Colonic mucosa (tissue), 4 donors: ENCODE measurements around the gene APLP2. TPM values are rescaled to one million over a fixed set of nuclear protein-coding genes. Genes with fewer than 3 reads are reported as not detected.

Experiments used
- DNase-seq: peaks from one replicate; pipeline ENCODE4 v3.0.0-alpha.2; 2020
- H3K27ac ChIP-seq: fragments of 200-600 bp; one replicate; pipeline ENCODE4 v1.8.0; 2021
- H3K27me3 ChIP-seq: fragments of 200-600 bp; one replicate; pipeline ENCODE4 v1.8.0; 2021
- H3K36me3 ChIP-seq: fragments of 200-600 bp; one replicate; pipeline ENCODE4 v1.8.0; 2021
- H3K4me1 ChIP-seq: fragments of 200-600 bp; one replicate; pipeline ENCODE4 v1.8.0; 2021; ENCODE audit warnings: mild to moderate bottlenecking
- H3K4me3 ChIP-seq: fragments of 200-600 bp; one replicate; pipeline ENCODE4 v1.8.0; 2021
- H3K9ac ChIP-seq, 2 donors: one replicate each; pipeline ENCODE4 v1.7.0; 2013; ENCODE audit warnings: control low read depth in 2 of 2, low read depth in 2 of 2, low read length in 2 of 2
- H3K9me3 ChIP-seq: fragments of 200-600 bp; one replicate; pipeline ENCODE4 v1.8.0; 2021
- intact Hi-C: fragments of 100-400 bp; cut with DNase I; formaldehyde crosslinking; loops from one replicate; pipeline ENCODE4 v1.14.1; 2022
- total RNA-seq, 2 donors: library from RNA; stranded (reverse); fragmentation: NEBNext Ultra II Directional in 1 of 2; extraction: Animal tissue kit (Norgen Biotek cat#: 25700) in 1 of 2; gene quantifications; one replicate each; pipeline ENCODE4 v1.2.1, GENCODE V29; 2021
- TF ChIP-seq, protein P1 (sequence below): fragments of 200-600 bp; IDR thresholded peaks from one replicate; pipeline ENCODE4 v1.8.0; 2022; ENCODE audit warnings: antibody characterized with exemption, mild to moderate bottlenecking
- donor health status: healthy.
- donor health status: DM: no; HTN: no; CAD: no.
- donor health status: DM: no; HTN: no; CAD: no.

Gene APLP2
- total RNA-seq, 2 donors from 2014 or later: 285 to 388 TPM

DNA sequence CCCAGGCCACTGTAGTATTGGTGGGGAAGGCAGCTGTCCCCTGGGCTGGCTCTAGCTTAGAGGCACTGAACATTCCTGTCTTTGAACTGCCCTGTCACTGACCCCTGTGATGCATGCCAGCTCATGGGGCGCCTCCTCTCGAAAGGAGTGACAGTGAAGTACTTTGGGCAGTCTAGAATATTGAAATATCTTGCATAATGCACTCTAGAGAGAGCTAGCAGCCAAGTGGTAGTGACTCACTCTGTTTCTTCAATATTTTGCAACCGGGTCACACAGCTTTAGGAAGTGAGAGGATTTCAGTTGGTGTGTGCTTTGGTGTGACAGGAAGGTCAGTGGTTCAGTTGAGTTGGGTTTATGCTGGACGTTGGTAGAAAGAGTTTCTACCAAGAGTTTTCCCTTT, 54.4 kb downstream of the APLP2 start:
- no peaks in the 10 kb centered on the region for H3K27me3 ChIP-seq
- peaks cover 5% of the 10 kb centered on the region for H3K36me3 ChIP-seq
- no peak for DNase-seq
- H3K9me3 ChIP-seq: no peaks in the 10 kb centered on the region
- no peak overlapping the region for H3K4me3 ChIP-seq
- intact Hi-C loops: no loop called here
- TF ChIP-seq, protein P1, sequence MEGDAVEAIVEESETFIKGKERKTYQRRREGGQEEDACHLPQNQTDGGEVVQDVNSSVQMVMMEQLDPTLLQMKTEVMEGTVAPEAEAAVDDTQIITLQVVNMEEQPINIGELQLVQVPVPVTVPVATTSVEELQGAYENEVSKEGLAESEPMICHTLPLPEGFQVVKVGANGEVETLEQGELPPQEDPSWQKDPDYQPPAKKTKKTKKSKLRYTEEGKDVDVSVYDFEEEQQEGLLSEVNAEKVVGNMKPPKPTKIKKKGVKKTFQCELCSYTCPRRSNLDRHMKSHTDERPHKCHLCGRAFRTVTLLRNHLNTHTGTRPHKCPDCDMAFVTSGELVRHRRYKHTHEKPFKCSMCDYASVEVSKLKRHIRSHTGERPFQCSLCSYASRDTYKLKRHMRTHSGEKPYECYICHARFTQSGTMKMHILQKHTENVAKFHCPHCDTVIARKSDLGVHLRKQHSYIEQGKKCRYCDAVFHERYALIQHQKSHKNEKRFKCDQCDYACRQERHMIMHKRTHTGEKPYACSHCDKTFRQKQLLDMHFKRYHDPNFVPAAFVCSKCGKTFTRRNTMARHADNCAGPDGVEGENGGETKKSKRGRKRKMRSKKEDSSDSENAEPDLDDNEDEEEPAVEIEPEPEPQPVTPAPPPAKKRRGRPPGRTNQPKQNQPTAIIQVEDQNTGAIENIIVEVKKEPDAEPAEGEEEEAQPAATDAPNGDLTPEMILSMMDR: no peak
- no peak overlapping the region for H3K27ac ChIP-seq
- H3K4me1 ChIP-seq: no peaks in the 10 kb centered on the region
- H3K9ac ChIP-seq: no peak overlapping the region

DNA sequence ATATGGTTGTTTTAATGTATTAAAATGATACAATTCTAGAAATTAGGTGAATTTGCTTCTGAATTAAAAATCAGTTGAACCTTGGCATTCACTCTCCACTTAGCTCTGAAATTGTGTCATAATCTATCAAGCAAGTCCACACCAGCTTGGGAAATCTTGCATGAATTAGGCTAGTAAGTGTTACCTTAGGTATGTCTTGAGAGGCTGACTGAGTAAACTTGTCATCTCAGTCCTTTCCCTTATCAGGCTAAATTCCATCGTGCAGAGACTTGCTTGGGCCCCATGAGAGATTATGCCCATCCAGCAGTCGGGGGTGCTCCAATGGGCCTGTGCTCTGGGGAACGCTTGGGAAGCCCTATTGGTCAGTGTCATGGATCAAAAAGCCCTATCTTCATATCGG, 55.9 kb downstream of the APLP2 start:
- Histone ChIP-seq H3K9ac (no peak overlapping the region), H3K36me3 (peaks cover 8% of the 10 kb centered on the region), H3K27ac (no peak overlapping the region), H3K4me3 (no peak overlapping the region), H3K9me3 (no peaks in the 10 kb centered on the region), H3K4me1 (no peaks in the 10 kb centered on the region), H3K27me3 (no peaks in the 10 kb centered on the region)
- TF ChIP-seq, protein P1: no peak
- DNase-seq: no peak
- intact Hi-C loops: no loop called here

DNA sequence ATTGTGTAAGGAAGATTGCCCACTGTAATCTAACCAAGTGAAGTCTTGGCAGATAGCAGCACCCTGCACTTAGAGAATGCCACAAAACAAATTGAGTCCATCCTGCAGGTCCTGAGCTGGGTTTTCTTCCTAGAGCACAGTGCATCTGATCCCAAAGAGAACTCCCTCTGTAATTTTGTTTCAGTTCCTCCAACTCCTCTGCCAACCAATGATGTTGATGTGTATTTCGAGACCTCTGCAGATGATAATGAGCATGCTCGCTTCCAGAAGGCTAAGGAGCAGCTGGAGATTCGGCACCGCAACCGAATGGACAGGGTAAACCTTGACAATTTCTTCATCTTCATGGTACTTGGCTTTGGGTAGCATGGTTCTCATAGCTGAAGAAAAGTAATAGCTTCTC, 56.8 kb downstream of the APLP2 start:
- Histone ChIP-seq H3K9me3 (no peaks in the 10 kb centered on the region), H3K27ac (no peak overlapping the region), H3K27me3 (no peaks in the 10 kb centered on the region), H3K4me3 (no peak overlapping the region), H3K9ac (no peak overlapping the region), H3K4me1 (no peaks in the 10 kb centered on the region), H3K36me3 (peaks cover 11% of the 10 kb centered on the region)
- TF ChIP-seq, protein P1: no peak
- no peak for DNase-seq
- intact Hi-C loops: no loop called here

DNA sequence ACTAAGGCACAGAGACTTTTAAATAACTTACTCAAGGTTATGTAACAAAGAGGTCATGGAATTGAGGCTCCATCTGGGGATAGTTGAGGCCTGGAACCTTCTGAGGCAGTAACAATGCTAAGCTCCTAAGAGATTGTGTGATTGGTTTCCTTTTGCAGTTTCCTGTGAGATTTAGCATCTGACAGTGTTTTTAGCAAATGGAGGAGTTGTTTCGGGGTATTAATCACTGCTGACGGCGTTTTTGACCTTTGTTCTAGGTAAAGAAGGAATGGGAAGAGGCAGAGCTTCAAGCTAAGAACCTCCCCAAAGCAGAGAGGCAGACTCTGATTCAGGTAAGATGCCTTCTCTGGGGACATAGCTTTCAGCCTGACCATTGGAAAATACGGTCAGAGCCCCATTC, 57.8 kb downstream of the APLP2 start:
- DNase-seq: no peak
- H3K27ac ChIP-seq: no peak overlapping the region
- peaks cover 11% of the 10 kb centered on the region for H3K36me3 ChIP-seq
- no peak overlapping the region for H3K4me3 ChIP-seq
- no peaks in the 10 kb centered on the region for H3K9me3 ChIP-seq
- intact Hi-C loops: no loop called here
- no peaks in the 10 kb centered on the region for H3K27me3 ChIP-seq
- no peaks in the 10 kb centered on the region for H3K4me1 ChIP-seq
- no peak overlapping the region for H3K9ac ChIP-seq
- TF ChIP-seq, protein P1: no peak

DNA sequence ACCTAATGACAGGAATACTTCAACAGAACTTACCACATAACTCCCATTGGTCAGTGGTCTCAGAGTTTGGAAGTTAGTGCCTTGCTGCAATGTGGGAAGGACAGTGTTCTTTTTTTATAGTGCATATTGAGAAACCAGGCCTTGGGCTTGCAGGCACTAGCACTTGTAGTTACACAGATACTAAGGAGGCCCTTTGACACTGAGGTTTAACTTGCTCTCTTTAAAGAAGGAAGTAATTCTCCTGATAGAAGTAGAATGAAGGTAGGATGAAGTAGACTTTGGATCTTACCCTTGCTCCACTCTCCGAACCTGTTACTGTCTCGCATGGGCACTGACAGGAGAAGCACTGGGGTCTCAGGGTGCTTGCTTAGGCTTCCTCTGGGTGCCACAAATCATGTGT, 58.9 kb downstream of the APLP2 start:
- DNase-seq: no peak
- Histone ChIP-seq H3K27ac (no peak overlapping the region), H3K9ac (no peak overlapping the region), H3K4me1 (no peaks in the 10 kb centered on the region), H3K9me3 (no peaks in the 10 kb centered on the region), H3K27me3 (no peaks in the 10 kb centered on the region), H3K4me3 (no peak overlapping the region), H3K36me3 (peaks cover 11% of the 10 kb centered on the region)
- TF ChIP-seq, protein P1: no peak
- intact Hi-C loops: no loop called here

DNA sequence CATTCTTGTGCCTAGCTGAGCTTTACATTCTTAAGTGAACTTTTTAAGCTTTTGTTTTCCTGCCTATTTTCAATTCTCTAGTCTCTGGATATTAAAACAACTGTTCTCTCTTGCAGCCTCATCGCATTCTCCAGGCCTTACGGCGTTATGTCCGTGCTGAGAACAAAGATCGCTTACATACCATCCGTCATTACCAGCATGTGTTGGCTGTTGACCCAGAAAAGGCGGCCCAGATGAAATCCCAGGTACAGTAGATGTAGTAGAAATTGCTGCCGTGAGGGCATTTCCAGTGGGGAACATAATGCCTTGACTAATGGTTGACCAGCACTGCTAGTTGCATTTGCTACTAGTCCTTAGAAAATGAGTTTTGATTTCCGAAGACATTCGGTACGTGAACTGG, 60.2 kb downstream of the APLP2 start:
- Histone ChIP-seq H3K9ac (no peak overlapping the region), H3K36me3 (peaks cover 11% of the 10 kb centered on the region), H3K9me3 (no peaks in the 10 kb centered on the region), H3K27ac (no peak overlapping the region), H3K27me3 (no peaks in the 10 kb centered on the region), H3K4me1 (no peaks in the 10 kb centered on the region), H3K4me3 (no peak overlapping the region)
- intact Hi-C loops: loop anchor here (10.0 kb wide), 1 partner anchor 135 kb away; no protein-coding TSS in a partner anchor
- no peak for DNase-seq
- TF ChIP-seq, protein P1: no peak
